B cell (primary cell): ENCODE measurements around the gene XYLT1. TPM values are rescaled to one million over a fixed set of nuclear protein-coding genes. Genes with fewer than 3 reads are reported as not detected.

Experiments
- ATAC-seq: fragments of 200-7000 bp; cut with Tn5 transposase; one replicate; pipeline ENCODE4 v1.10.0; 2021; ENCODE audit warnings: low read depth, mild to moderate bottlenecking, moderate number of reproducible peaks, moderate library complexity
- CTCF ChIA-PET: fragments of 350-600 bp; sonication (Branson Sonifier 250); formaldehyde crosslinking; loops from one replicate; lab custom pipeline; 2021; ENCODE audit warnings: antibody characterized with exemption, inconsistent platforms; lab: Charles Lee
- POLR2A ChIA-PET: fragments of 350-600 bp; sonication (Branson Sonifier 250); formaldehyde crosslinking; loops from one replicate; lab custom pipeline; 2021; ENCODE audit warnings: antibody characterized with exemption; lab: Charles Lee
- DNase-seq: peaks from one replicate; pipeline ENCODE4 v3.0.0; 2013
- H2AFZ ChIP-seq: 2 replicates; pipeline ENCODE4 v1.6.1; 2012; ENCODE audit warnings: mild to moderate bottlenecking, low read depth, low read length; ENCODE audit not compliant: insufficient read depth, poor library complexity, severe bottlenecking
- H3K27ac ChIP-seq, 2 donors: 1 replicate in 1 of 2; 2 replicates in 1 of 2; pipeline ENCODE4 v1.5.1; 2012 to 2013; ENCODE audit warnings: low read length in 2 of 2, mild to moderate bottlenecking in 2 of 2, moderate library complexity in 1 of 2
- H3K27me3 ChIP-seq, 4 experiments: fragments of 200-600 bp in 1 of 4; sonication (generic) in 1 of 4; replicated peaks in 1 of 4; 1 replicate in 2 of 4; 2 replicates in 2 of 4; pipeline versions ENCODE4 v1.6.1 to v1.7.0; 2013 to 2016; ENCODE audit warnings: low read length in 3 of 4, mild to moderate bottlenecking in 2 of 4, mixed read lengths in 1 of 4, moderate library complexity in 1 of 4; ENCODE audit not compliant: insufficient read depth in 4 of 4, control insufficient read depth in 3 of 4; ENCODE audit errors: control extremely low read depth in 1 of 4
- H3K36me3 ChIP-seq, 2 experiments: replicated peaks in 1 of 2; 1 replicate in 1 of 2; 2 replicates in 1 of 2; pipeline versions ENCODE4 v1.6.1 to v1.7.1; 2013; ENCODE audit warnings: low read length in 1 of 2; ENCODE audit not compliant: insufficient read depth in 2 of 2, control insufficient read depth in 1 of 2; ENCODE audit errors: control extremely low read depth in 1 of 2, extremely low read depth in 1 of 2
- H3K4me1 ChIP-seq, 2 donors: fragments of 200-600 bp in 1 of 2; sonication (generic) in 1 of 2; 1 replicate in 1 of 2; 2 replicates in 1 of 2; pipeline versions ENCODE4 v1.5.1 to v1.6.1; 2013 to 2017; ENCODE audit warnings: low read length in 2 of 2; ENCODE audit not compliant: control insufficient read depth in 2 of 2, insufficient read depth in 2 of 2
- H3K4me2 ChIP-seq: replicated peaks from 2 replicates; pipeline ENCODE3; 2012; ENCODE audit warnings: mild to moderate bottlenecking, low read depth, low read length; ENCODE audit not compliant: poor library complexity, severe bottlenecking
- H3K4me3 ChIP-seq, 5 experiments: fragments of 200-600 bp in 1 of 5; sonication (generic) in 1 of 5; 1 replicate in 3 of 5; 2 replicates in 2 of 5; pipeline versions ENCODE4 v1.5.1 to v1.7.0; 2011 to 2016; ENCODE audit warnings: low read length in 4 of 5, mild to moderate bottlenecking in 4 of 5, low read depth in 2 of 5, control low read depth in 1 of 5, moderate library complexity in 1 of 5; ENCODE audit not compliant: insufficient read depth in 1 of 5; ENCODE audit errors: control extremely low read depth in 1 of 5, extremely low read depth in 1 of 5
- H3K79me2 ChIP-seq: fragments of 200-600 bp; sonication (generic); one replicate; pipeline ENCODE4 v1.6.0; 2016; ENCODE audit warnings: low read length; ENCODE audit not compliant: control insufficient read depth, insufficient read depth
- H3K9ac ChIP-seq: fragments of 200-600 bp; sonication (generic); 2 replicates; pipeline ENCODE4 v1.6.1; 2017; ENCODE audit warnings: mild to moderate bottlenecking, low read length, moderate library complexity
- H3K9me3 ChIP-seq, 3 donors: one replicate each; pipeline versions ENCODE4 v1.6.1 to v1.7.1; 2013; ENCODE audit warnings: low read length in 2 of 3; ENCODE audit not compliant: control insufficient read depth in 2 of 3, insufficient read depth in 1 of 3; ENCODE audit errors: control extremely low read depth in 1 of 3
- H4K20me1 ChIP-seq: 2 replicates; pipeline ENCODE4 v1.6.0; 2012; ENCODE audit warnings: mild to moderate bottlenecking, low read length; ENCODE audit not compliant: insufficient read depth, control insufficient read depth, poor library complexity, severe bottlenecking
- H3K27ac Mint-ChIP-seq: one replicate; pipeline ENCODE4 v1.8.0; 2021; ENCODE audit warnings: mixed read lengths
- H3K27me3 Mint-ChIP-seq: one replicate; pipeline ENCODE4 v1.8.0; 2021; ENCODE audit warnings: mixed read lengths
- H3K4me1 Mint-ChIP-seq: one replicate; pipeline ENCODE4 v1.8.0; 2021; ENCODE audit warnings: mixed read lengths
- H3K4me3 Mint-ChIP-seq: one replicate; pipeline ENCODE4 v1.8.0; 2021; ENCODE audit warnings: mixed read lengths
- H3K9me3 Mint-ChIP-seq: one replicate; pipeline ENCODE4 v1.8.0; 2022; ENCODE audit warnings: mixed read lengths; ENCODE audit not compliant: insufficient read depth
- CTCF ChIP-seq: fragments of 200-600 bp; IDR thresholded peaks from one replicate; pipeline ENCODE4 v1.8.0; 2022; ENCODE audit warnings: antibody characterized with exemption, mild to moderate bottlenecking
- EZH2 ChIP-seq: IDR thresholded peaks from 2 replicates; pipeline ENCODE4 v1.6.1; 2012; ENCODE audit warnings: borderline replicate concordance, low read depth, mild to moderate bottlenecking, moderate library complexity, low read length; ENCODE audit not compliant: insufficient read depth, poor library complexity, severe bottlenecking
- WGBS: methylation state at CpG from one replicate; pipeline ENCODE4 v1.1.5; 2013; ENCODE audit warnings: missing lambda C conversion rate; ENCODE audit not compliant: insufficient coverage; 5-methylcytosine and 5-hydroxymethylcytosine counted together
- intact Hi-C: fragments of 100-400 bp; cut with micrococcal nuclease; formaldehyde crosslinking; loops from one replicate; pipeline ENCODE4 v1.10.0; 2022
- polyA plus RNA-seq: library from polyadenylated mRNA; depleted of rRNA; stranded (reverse); fragments of >200 nt; gene quantifications from 2 replicates; pipeline ENCODE4 v1.2.3, GENCODE V29; 2012
- total RNA-seq, 2 donors: library from RNA; stranded (reverse); fragments of 120-200 nt in 1 of 2; gene quantifications; 1 replicate in 1 of 2; 2 replicates in 1 of 2; pipeline versions ENCODE4 v1.2.3 to v1.2.4, GENCODE V29; 2013 to 2022

Gene XYLT1
- total and polyA plus RNA-seq, 2 donors (not counting 1 experiment from before 2014, with no cell fraction given) = 8.7 to 59.6 TPM

DNA sequence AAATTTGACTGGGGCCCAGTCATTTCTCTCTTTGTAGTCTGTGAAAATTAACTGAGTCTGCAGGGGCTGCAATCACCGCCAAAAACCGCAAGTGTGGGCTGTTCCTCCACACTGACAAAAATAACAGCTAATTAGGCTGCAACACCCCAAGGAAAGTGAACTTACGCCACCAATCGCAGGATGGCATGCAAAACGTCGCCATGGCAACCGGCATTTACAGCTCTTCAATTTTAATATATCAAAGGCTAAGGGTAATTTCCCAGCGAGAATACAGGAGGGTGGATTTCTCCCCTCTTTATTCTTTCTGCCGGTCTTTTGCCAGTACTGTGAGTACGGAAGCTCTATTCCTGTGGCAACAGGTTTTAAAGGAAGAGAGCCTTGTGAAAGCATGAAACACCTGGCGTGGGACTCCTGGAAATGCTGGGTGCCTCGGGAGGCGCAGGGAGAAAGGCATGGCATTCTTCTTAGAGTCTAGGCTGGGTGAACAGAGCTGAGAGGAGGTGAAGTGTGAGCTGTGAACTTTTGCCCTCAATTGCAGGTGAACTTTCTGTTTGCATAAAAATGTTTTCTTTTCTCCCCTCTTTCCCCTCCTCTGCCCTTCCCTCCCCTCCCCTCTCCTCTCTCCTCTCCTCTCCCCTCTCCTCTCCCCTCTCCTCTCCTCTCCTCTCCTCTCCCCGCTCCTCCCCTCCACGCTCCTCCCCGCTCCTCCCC is 399.7 kb downstream of the XYLT1 start:
- ATAC-seq (peak; percentile 81), DNase-seq (peak; percentile 92)
- peak overlapping the region; percentile 54 for H3K9ac ChIP-seq
- Mint-ChIP-seq H3K27me3 (no peaks in the 10 kb centered on the region), H3K9me3 (no peaks in the 10 kb centered on the region), H3K27ac (peak overlapping the region; percentile 97), H3K4me1 (peaks cover 52% of the 10 kb centered on the region), H3K4me3 (peak overlapping the region; percentile 95)
- peak overlapping the region in 4 of 5 experiments; percentile 42 to 57 (median 56) for H3K4me3 ChIP-seq
- peak overlapping the region; percentile 36 for H2AFZ ChIP-seq
- TF ChIP-seq CTCF (no peak), EZH2 (no peak)
- intact Hi-C loops = loop anchor here (1.0 to 5.0 kb wide), 2 partner anchors 58 to 401 kb away; partner anchors contain the start of gene XYLT1
- no peaks in the 10 kb centered on the region for H3K79me2 ChIP-seq
- peak overlapping the region; percentile 70 for H3K4me2 ChIP-seq
- H3K27ac ChIP-seq = peak overlapping the region; percentile 89 to 91
- no peaks in the 10 kb centered on the region for H3K36me3 ChIP-seq
- H3K4me1 ChIP-seq = peaks cover 37 to 40% of the 10 kb centered on the region in 2 donors
- 18% methylated on average over 7 of the region's 16 CpGs for WGBS
- peaks cover 0 to 2% (median 0%) of the 10 kb centered on the region in 3 donors for H3K9me3 ChIP-seq
- ChIA-PET CTCF (interaction anchor here (0.6 kb wide), 1 partner anchor 1832 kb away, joined by 4 read pairs; no protein-coding TSS in a partner anchor), POLR2A (interaction anchor here (0.6 kb wide), 1 partner anchor 209 kb away, joined by 7 read pairs; no protein-coding TSS in a partner anchor)
- no peaks in the 10 kb centered on the region for H4K20me1 ChIP-seq
- H3K27me3 ChIP-seq = no peaks in the 10 kb centered on the region

GRCh38 chr16:17069681-17070080 is 401.1 kb downstream of the XYLT1 start:
- no peak overlapping the region for H2AFZ ChIP-seq
- H4K20me1 ChIP-seq = no peaks in the 10 kb centered on the region
- H3K9ac ChIP-seq = no peak overlapping the region
- POLR2A ChIA-PET = no interaction called here
- no peak for ATAC-seq
- Mint-ChIP-seq H3K4me1 (peaks cover 52% of the 10 kb centered on the region), H3K4me3 (peak overlapping the region; percentile 23), H3K27me3 (no peaks in the 10 kb centered on the region), H3K27ac (peak overlapping the region; percentile 33), H3K9me3 (no peaks in the 10 kb centered on the region)
- no CpG with 5 or more reads among the region's 2 CpGs for WGBS
- TF ChIP-seq CTCF (no peak), EZH2 (no peak)
- H3K79me2 ChIP-seq = no peaks in the 10 kb centered on the region
- intact Hi-C loops = loop anchor here (5.0 kb wide), 1 partner anchor 403 kb away; the partner anchor contains the start of gene XYLT1
- H3K4me1 ChIP-seq = peaks cover 37 to 40% of the 10 kb centered on the region in 2 donors
- CTCF ChIA-PET = no interaction called here
- H3K27me3 ChIP-seq = no peaks in the 10 kb centered on the region
- H3K36me3 ChIP-seq = no peaks in the 10 kb centered on the region
- no peak overlapping the region for H3K4me3 ChIP-seq
- peak overlapping the region in 1 of 2 donors; percentile 38 for H3K27ac ChIP-seq
- H3K4me2 ChIP-seq = peak overlapping the region; percentile 70
- no peak for DNase-seq
- H3K9me3 ChIP-seq = peaks cover 0 to 2% (median 0%) of the 10 kb centered on the region in 3 donors
